WTC11 (cell line): Measurements from ENCODE around the gene XRCC1. TPM values are rescaled to one million over a fixed set of nuclear protein-coding genes. Genes with fewer than 3 reads are reported as not detected.
"Not testable (repeated sequence)": the region's sequence is repeated elsewhere in the genome, so short reads cannot be mapped to it uniquely, and the experiment has no call there.

ENCODE experiments used
- ATAC-seq: fragments of 200-7000 bp; cut with Tn5 transposase; 2 replicates; pipeline ENCODE4 v1.10.0; 2021; ENCODE audit warnings: mild to moderate bottlenecking, moderate library complexity
- CTCF ChIA-PET: fragments of 300-600 bp; sonication (Branson Sonifier 250); formaldehyde crosslinking; loops from one replicate; lab custom pipeline; 2021; ENCODE audit warnings: antibody characterized with exemption; lab: Charles Lee
- POLR2A ChIA-PET: fragments of 350-600 bp; sonication (Branson Sonifier 250); formaldehyde crosslinking; loops from one replicate; lab custom pipeline; 2021; ENCODE audit warnings: antibody characterized with exemption; lab: Charles Lee
- DNase-seq: peaks from one replicate; pipeline ENCODE4 v3.0.0; 2021; ENCODE audit warnings: low spot score
- H3K27ac Mint-ChIP-seq: 2 replicates; pipeline ENCODE4 v1.8.0; 2021; ENCODE audit warnings: mixed read lengths
- H3K27me3 Mint-ChIP-seq: 2 replicates; pipeline ENCODE4 v1.8.0; 2021; ENCODE audit warnings: low read depth, mild to moderate bottlenecking, moderate library complexity, mixed read lengths
- H3K36me3 Mint-ChIP-seq: 2 replicates; pipeline ENCODE4 v1.8.0; 2021; ENCODE audit warnings: mixed read lengths
- H3K4me1 Mint-ChIP-seq: 2 replicates; pipeline ENCODE4 v1.8.0; 2022; ENCODE audit warnings: mixed read lengths
- H3K4me3 Mint-ChIP-seq: 2 replicates; pipeline ENCODE4 v1.8.0; 2021; ENCODE audit warnings: mild to moderate bottlenecking, moderate library complexity, mixed read lengths
- H3K9me3 Mint-ChIP-seq: 2 replicates; pipeline ENCODE4 v1.8.0; 2021; ENCODE audit warnings: mixed read lengths
- CTCF ChIP-seq: fragments of 200-600 bp; IDR thresholded peaks from 2 replicates; pipeline ENCODE4 v1.8.0; 2022; ENCODE audit warnings: antibody characterized with exemption
- EMX1 ChIP-seq: fragments of 250-450 bp; sonication (Bioruptor Pico); IDR thresholded peaks from 2 replicates; pipeline ENCODE4 v1.8.0; 2021; ENCODE audit warnings: mild to moderate bottlenecking
- GTF2I ChIP-seq: fragments of 250-450 bp; sonication (Bioruptor Pico); conservative IDR thresholded peaks from 2 replicates; pipeline ENCODE4 v1.4.0; 2021; ENCODE audit warnings: mild to moderate bottlenecking
- HMGA2 ChIP-seq: fragments of 250-450 bp; sonication (Bioruptor Pico); IDR thresholded peaks from 2 replicates; pipeline ENCODE4 v1.4.0; 2021; ENCODE audit warnings: mild to moderate bottlenecking, moderate library complexity
- JUN ChIP-seq: sonication (generic); formaldehyde crosslinking; IDR thresholded peaks from 2 replicates; pipeline ENCODE4 v1.8.0; 2023; ENCODE audit warnings: mild to moderate bottlenecking, missing genetic modification reagents
- NR2C2 ChIP-seq: sonication (generic); formaldehyde crosslinking; IDR thresholded peaks from 2 replicates; pipeline ENCODE4 v1.8.0; 2022; ENCODE audit warnings: mild to moderate bottlenecking, missing genetic modification reagents
- PRRX2 ChIP-seq: fragments of 250-450 bp; sonication (Bioruptor Pico); IDR thresholded peaks from 2 replicates; pipeline ENCODE4 v1.8.0; 2021; ENCODE audit warnings: mild to moderate bottlenecking
- SOX15 ChIP-seq: fragments of 250-450 bp; sonication (Bioruptor Pico); IDR thresholded peaks from 2 replicates; pipeline ENCODE4 v1.9.0; 2021; ENCODE audit warnings: mild to moderate bottlenecking
- STAT6 ChIP-seq: sonication (generic); formaldehyde crosslinking; conservative IDR thresholded peaks from 2 replicates; pipeline ENCODE4 v1.8.1; 2023; ENCODE audit warnings: mild to moderate bottlenecking, low read depth, missing genetic modification reagents, moderate library complexity
- ZNF416 ChIP-seq: fragments of 250-450 bp; sonication (Bioruptor Pico); IDR thresholded peaks from 2 replicates; pipeline ENCODE4 v1.9.0; 2021; ENCODE audit warnings: mild to moderate bottlenecking, inconsistent platforms
- total RNA-seq: library from RNA; stranded (reverse); gene quantifications from 3 replicates; pipeline ENCODE4 v1.2.3, GENCODE V29; 2021
- TF ChIP-seq, protein P1 (sequence below): sonication (generic); formaldehyde crosslinking; IDR thresholded peaks from 2 replicates; pipeline ENCODE4 v1.8.1; 2023; ENCODE audit warnings: mild to moderate bottlenecking, missing genetic modification reagents, moderate library complexity
- TF ChIP-seq, protein P2 (sequence below): fragments of 250-450 bp; sonication (Bioruptor Pico); IDR thresholded peaks from 2 replicates; pipeline ENCODE4 v1.9.0; 2021; ENCODE audit warnings: moderate library complexity, mild to moderate bottlenecking, inconsistent platforms, borderline replicate concordance

XRCC1 gene
- total RNA-seq, 1 experiment from 2014 or later: 48.3 TPM

GRCh38 chr19:43522929-43523328 is 52.4 kb downstream of the XRCC1 start (continued):
- TF ChIP-seq JUN (CRISPR knock-in tag) (no peak), SOX15 (CRISPR knock-in tag) (no peak), NR2C2 (no peak), PRRX2 (no peak)

GRCh38 chr19:43519436-43520088 is 55.8 kb downstream of the XRCC1 start:
- Mint-ChIP-seq H3K9me3 (no peaks in the 10 kb centered on the region), H3K27me3 (no peaks in the 10 kb centered on the region), H3K4me1 (peaks cover 3% of the 10 kb centered on the region), H3K27ac (peak overlapping the region; percentile 32; the same call in 1 of the 2 replicates), H3K4me3 (no peak overlapping the region), H3K36me3 (no peaks in the 10 kb centered on the region)
- TF ChIP-seq, protein P1, sequence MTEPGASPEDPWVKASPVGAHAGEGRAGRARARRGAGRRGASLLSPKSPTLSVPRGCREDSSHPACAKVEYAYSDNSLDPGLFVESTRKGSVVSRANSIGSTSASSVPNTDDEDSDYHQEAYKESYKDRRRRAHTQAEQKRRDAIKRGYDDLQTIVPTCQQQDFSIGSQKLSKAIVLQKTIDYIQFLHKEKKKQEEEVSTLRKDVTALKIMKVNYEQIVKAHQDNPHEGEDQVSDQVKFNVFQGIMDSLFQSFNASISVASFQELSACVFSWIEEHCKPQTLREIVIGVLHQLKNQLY (CRISPR knock-in tag): no peak
- TF ChIP-seq CTCF: peak; percentile 92
- peak; percentile 83 for DNase-seq
- ATAC-seq: no peak; the same call in 1 of the 2 replicates
- POLR2A ChIA-PET: interaction anchor here (0.6 to 1.2 kb wide), 5 partner anchors 9 to 107 kb away, joined by 3 to 6 read pairs (median 4); partner anchors contain the start of gene ZNF575
- CTCF ChIA-PET: interaction anchor here (0.6 to 7.5 kb wide), 43 partner anchors 8 to 290 kb away, joined by 3 to 245 read pairs (median 5); partner anchors contain the start of genes IRGQ, LYPD3, PHLDB3 and ZNF575

- Mint-ChIP-seq H3K36me3 (peaks cover 11% of the 10 kb centered on the region), H3K27me3 (0 out of 2 replicates have a peak, but pooled peaks cover 1% of the 10 kb centered on the region), H3K4me1 (peaks cover 3% of the 10 kb centered on the region), H3K27ac (no peak overlapping the region), H3K9me3 (peaks cover 5% of the 10 kb centered on the region), H3K4me3 (no peak overlapping the region)
- ChIA-PET CTCF (interaction anchor here (0.7 to 7.5 kb wide), 10 partner anchors 13 to 973 kb away, joined by 3 to 245 read pairs (median 4); partner anchors contain the start of genes IRGQ, PHLDB3 and ZNF576), POLR2A (interaction anchor here (0.6 to 1.0 kb wide), 2 partner anchors 71 to 75 kb away, joined by 3 to 4 read pairs; no protein-coding TSS in a partner anchor)
- DNase-seq: no peak
- no peak for ATAC-seq
- TF ChIP-seq STAT6 (CRISPR knock-in tag) (no peak), NR2C2 (no peak), GTF2I (CRISPR knock-in tag) (no peak), HMGA2 (CRISPR knock-in tag) (peak; percentile 44; the same call in 1 of the 2 replicates), ZNF416 (no peak)
Observed at GRCh38 chr19:43518051-43518450, 57.3 kb downstream of the XRCC1 start.

DNA sequence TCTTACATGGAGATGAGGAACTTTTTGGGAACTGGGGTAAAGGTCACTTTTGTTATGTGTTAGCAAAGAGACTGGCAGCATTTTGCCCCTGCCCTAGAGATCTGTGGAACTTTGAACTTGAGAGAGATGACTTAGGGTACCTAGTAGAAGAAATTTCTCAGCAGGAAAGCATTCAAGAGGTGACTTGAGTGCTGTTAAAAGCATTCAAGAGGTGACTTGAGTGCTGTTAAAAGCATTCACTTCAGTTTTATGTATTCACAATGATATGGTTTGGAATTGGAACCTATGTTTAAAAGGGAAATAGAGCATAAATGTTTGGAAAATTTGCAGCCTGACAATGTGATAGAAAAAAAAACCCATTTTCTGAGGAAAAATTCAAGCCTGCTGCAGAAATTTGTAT is 62.9 kb downstream of the XRCC1 start:
- Mint-ChIP-seq H3K9me3 (peaks cover 30% of the 10 kb centered on the region), H3K36me3 (peaks cover 39% of the 10 kb centered on the region)
- POLR2A ChIA-PET: interaction anchor here (0.6 to 0.8 kb wide), 2 partner anchors 29 to 60 kb away, joined by 3 to 4 read pairs; no protein-coding TSS in a partner anchor
- not testable (repeated sequence) for DNase-seq, H3K4me3 Mint-ChIP-seq, H3K27ac Mint-ChIP-seq, H3K27me3 Mint-ChIP-seq, H3K4me1 Mint-ChIP-seq, ATAC-seq
- CTCF ChIA-PET: interaction anchor here (1.2 kb wide), 1 partner anchor 65 kb away, joined by 4 read pairs; no protein-coding TSS in a partner anchor

DNA sequence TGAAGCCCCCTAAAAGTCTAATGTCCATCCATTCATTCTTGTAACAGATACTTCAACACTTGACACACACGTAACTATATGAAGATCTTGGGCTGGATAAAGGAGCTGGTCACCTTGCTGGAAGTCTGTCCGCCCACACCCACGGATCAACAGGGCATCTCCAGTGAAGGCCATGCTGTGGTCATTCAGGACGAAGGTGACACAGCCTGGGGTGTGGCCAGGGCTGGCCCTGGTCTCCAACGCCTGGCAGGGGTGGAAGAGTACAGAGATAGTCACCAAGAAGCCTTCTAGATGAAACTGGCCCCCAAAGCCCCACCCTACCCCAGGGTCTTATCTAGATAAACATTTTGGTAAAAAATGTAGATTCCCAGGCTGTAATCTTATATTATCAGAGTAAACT is 64.0 kb downstream of the XRCC1 start:
- H3K9me3 Mint-ChIP-seq: peaks cover 30% of the 10 kb centered on the region
- no peak overlapping the region for H3K27ac Mint-ChIP-seq
- H3K4me3 Mint-ChIP-seq: no peak overlapping the region
- no peaks in the 10 kb centered on the region for H3K4me1 Mint-ChIP-seq
- DNase-seq (no peak), ATAC-seq (no peak)
- TF ChIP-seq, protein P2, sequence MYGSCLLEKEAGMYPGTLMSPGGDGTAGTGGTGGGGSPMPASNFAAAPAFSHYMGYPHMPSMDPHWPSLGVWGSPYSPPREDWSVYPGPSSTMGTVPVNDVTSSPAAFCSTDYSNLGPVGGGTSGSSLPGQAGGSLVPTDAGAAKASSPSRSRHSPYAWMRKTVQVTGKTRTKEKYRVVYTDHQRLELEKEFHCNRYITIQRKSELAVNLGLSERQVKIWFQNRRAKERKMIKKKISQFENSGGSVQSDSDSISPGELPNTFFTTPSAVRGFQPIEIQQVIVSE (CRISPR knock-in tag): no peak
- TF ChIP-seq EMX1 (CRISPR knock-in tag): no peak
- H3K27me3 Mint-ChIP-seq: peaks cover 2% of the 10 kb centered on the region; the same call in 1 of the 2 replicates
- H3K36me3 Mint-ChIP-seq: peaks cover 39% of the 10 kb centered on the region
- ChIA-PET POLR2A (no interaction called here), CTCF (interaction anchor here (1.6 to 2.0 kb wide), 2 partner anchors 8 to 64 kb away, joined by 9 to 12 read pairs; no protein-coding TSS in a partner anchor)
